OCI-LY1 (cell line): Measurements from ENCODE around the gene ZMYND19.

Experiments
- CTCF ChIP-seq: fragments of 200-600 bp; sonication (generic), shearing (Covaris generic); IDR thresholded peaks from 2 replicates; pipeline ENCODE4 v1.5.1; 2017; ENCODE audit warnings: mild to moderate bottlenecking, antibody characterized with exemption, low read length, moderate library complexity, mixed read lengths
- EZH2 ChIP-seq: fragments of 200-600 bp; sonication (generic), shearing (Covaris generic); IDR thresholded peaks from 2 replicates; pipeline ENCODE4 v1.8.0; 2017; ENCODE audit warnings: borderline replicate concordance, mixed run types, mild to moderate bottlenecking, antibody characterized with exemption, low read length, moderate library complexity, mixed read lengths

- TF ChIP-seq CTCF (no peak), EZH2 (no peak)
These were observed 42.4 kb downstream of the ZMYND19 start for GRCh38 chr9:137547687-137548543.
